Neutrophil (primary cell): Measurements from ENCODE around the gene SH2D1A.
"Not testable (repeated sequence)": the region's sequence is repeated elsewhere in the genome, so short reads cannot be mapped to it uniquely, and the experiment has no call there.

Experiments used
- H3K27ac ChIP-seq: fragments of 200-600 bp; sonication (generic); 2 replicates; pipeline ENCODE4 v1.5.1; 2016; ENCODE audit warnings: mild to moderate bottlenecking, moderate library complexity
- H3K27me3 ChIP-seq: fragments of 200-600 bp; sonication (generic); 2 replicates; pipeline ENCODE4 v1.6.0; 2016; ENCODE audit warnings: mild to moderate bottlenecking
- H3K36me3 ChIP-seq: fragments of 200-600 bp; sonication (generic); 2 replicates; pipeline ENCODE4 v1.5.1; 2017
- H3K4me1 ChIP-seq, 2 experiments: fragments of 200-600 bp in 1 of 2; sonication (generic) in 1 of 2; 1 replicate in 1 of 2; 2 replicates in 1 of 2; pipeline versions ENCODE4 v1.5.1 to v1.6.1; 2013 to 2016; ENCODE audit warnings: low read depth in 1 of 2, low read length in 1 of 2, mild to moderate bottlenecking in 1 of 2, moderate library complexity in 1 of 2; ENCODE audit not compliant: control insufficient read depth in 1 of 2, insufficient read depth in 1 of 2
- H3K4me3 ChIP-seq, 2 experiments: fragments of 200-600 bp in 1 of 2; sonication (generic) in 1 of 2; 1 replicate in 1 of 2; 2 replicates in 1 of 2; pipeline ENCODE4 v1.5.1; 2013 to 2016; ENCODE audit warnings: low read depth in 1 of 2, low read length in 1 of 2, mild to moderate bottlenecking in 1 of 2, moderate library complexity in 1 of 2
- H3K9me3 ChIP-seq: fragments of 200-600 bp; sonication (generic); 2 replicates; pipeline ENCODE4 v1.5.1; 2016
- TF ChIP-seq, protein P1 (sequence below): fragments of 200-600 bp; sonication (generic); IDR thresholded peaks from 2 replicates; pipeline ENCODE4 v1.5.1; 2016; ENCODE audit warnings: antibody characterized with exemption

Gene SH2D1A

DNA sequence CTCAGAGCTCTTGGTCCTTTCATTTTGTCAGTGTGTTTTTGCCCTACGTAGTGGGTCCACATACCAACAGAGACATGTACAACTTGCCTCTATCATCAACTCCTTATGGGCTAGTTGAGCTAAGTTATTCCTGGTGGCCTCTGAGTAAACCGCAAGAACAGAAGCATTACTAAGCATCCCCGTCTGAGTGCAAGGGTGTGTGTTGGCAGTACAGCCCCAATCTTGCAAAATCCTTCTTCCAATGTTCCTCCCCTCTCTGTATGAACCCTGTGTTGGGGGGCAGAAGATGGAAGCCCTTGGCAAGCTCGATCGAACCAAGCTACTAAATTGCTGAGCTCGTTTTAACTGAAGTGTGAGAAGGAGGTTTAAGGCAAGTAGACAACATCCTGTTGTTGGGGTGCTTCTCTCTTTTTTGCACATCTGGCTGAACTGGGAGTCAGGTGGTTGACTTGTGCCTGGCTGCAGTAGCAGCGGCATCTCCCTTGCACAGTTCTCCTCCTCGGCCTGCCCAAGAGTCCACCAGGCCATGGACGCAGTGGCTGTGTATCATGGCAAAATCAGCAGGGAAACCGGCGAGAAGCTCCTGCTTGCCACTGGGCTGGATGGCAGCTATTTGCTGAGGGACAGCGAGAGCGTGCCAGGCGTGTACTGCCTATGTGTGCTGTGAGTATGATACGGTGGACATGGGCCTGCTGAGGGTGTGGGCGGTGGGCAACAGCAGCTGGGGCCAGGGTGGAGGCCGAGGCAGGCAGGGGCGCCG is at the start of gene SH2D1A:
SH2D1A (plus strand) TSS at position 447 of the 760 bp plus-strand sequence; CDS start at position 527, 80 bp downstream.
- no peaks in the 10 kb centered on the region for H3K4me1 ChIP-seq
- no peaks in the 10 kb centered on the region for H3K36me3 ChIP-seq
- H3K9me3 ChIP-seq, result no peaks in the 10 kb centered on the region
- H3K4me3 ChIP-seq, result no peak within 1 kb of the TSS
- H3K27ac ChIP-seq, result no peak within 1 kb of the TSS
- H3K27me3 ChIP-seq, result no peaks in the 10 kb centered on the region
- TF ChIP-seq, protein P1, sequence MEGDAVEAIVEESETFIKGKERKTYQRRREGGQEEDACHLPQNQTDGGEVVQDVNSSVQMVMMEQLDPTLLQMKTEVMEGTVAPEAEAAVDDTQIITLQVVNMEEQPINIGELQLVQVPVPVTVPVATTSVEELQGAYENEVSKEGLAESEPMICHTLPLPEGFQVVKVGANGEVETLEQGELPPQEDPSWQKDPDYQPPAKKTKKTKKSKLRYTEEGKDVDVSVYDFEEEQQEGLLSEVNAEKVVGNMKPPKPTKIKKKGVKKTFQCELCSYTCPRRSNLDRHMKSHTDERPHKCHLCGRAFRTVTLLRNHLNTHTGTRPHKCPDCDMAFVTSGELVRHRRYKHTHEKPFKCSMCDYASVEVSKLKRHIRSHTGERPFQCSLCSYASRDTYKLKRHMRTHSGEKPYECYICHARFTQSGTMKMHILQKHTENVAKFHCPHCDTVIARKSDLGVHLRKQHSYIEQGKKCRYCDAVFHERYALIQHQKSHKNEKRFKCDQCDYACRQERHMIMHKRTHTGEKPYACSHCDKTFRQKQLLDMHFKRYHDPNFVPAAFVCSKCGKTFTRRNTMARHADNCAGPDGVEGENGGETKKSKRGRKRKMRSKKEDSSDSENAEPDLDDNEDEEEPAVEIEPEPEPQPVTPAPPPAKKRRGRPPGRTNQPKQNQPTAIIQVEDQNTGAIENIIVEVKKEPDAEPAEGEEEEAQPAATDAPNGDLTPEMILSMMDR, result no peak

DNA sequence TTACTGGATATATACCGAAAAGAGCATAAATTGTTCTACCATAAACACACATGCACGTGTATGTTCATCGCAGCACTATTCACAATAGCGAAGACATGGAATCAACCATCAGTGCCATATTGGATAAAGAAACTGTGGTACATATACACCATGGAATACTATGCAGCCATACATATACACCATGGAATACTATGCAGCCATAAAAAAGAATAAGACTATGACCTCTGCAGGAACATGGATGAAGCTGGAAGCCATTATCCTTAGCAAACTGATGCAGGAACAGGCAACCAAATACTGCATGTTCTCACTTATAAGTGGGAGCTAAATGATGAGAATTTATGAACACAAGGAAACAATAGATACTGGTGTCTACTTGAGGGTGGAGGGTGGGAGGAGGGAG is 47.0 kb upstream of the SH2D1A start:
- H3K4me1 ChIP-seq, H3K4me3 ChIP-seq, H3K27ac ChIP-seq, H3K36me3 ChIP-seq, H3K9me3 ChIP-seq, H3K27me3 ChIP-seq: not testable (repeated sequence)

DNA sequence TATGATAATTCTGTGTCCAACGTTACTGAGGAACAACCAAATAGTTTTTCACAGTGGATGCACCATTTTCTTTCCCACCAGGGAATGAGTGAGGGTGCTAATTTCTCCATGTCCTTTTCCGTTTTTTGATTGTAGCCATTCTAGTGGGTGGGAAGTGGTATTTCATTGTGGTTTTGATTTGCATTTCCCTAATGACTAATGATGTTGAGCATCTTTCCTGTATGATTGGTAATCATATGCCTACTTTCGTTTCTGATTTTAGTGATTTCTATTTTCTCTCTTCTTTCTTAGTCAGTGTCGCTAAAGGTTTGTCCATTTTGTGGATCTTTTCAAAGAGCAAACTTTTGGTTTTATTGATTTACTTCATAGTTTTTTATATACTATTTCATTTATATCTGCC is 46.0 kb upstream of the SH2D1A start:
- H3K27me3 ChIP-seq, result no peaks in the 10 kb centered on the region
- H3K4me1 ChIP-seq, result peaks cover 0 to 3% of the 10 kb centered on the region in 2 experiments
- H3K27ac ChIP-seq, result no peak overlapping the region
- H3K4me3 ChIP-seq, result no peak overlapping the region
- no peaks in the 10 kb centered on the region for H3K36me3 ChIP-seq
- TF ChIP-seq, protein P1, result no peak
- H3K9me3 ChIP-seq, result no peaks in the 10 kb centered on the region

DNA sequence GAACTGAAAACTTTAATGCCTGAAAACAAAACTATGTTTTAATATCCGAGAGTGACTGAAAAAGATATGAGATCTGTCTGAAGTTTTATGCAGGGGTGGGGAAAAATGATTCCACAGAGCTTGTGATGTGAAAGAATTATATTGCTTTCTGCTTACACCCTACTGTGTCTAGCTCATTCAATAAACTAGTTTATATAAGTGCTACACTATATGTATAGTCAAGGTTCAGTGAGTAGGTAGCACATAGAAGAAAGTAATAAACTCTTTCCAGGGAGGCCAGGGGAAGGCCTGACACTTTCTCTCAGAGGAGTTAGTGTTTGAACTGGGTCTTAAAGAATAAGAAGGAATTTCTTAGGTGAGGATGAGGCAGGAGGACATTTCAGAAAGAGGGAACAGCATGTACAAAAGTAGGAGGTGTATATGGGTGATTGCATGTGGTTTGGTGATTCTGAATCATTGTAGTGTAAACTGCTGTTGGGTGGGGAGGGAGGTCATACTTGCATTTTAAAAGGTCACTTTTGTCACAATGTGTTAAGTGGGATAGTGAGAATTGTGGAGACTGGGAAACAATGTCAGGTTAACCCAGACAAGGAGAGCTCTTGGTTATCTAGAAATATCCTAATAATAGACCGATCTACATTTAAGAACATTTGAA is 39.0 kb upstream of the SH2D1A start:
- TF ChIP-seq, protein P1, result no peak
- H3K27me3 ChIP-seq, result no peaks in the 10 kb centered on the region
- no peaks in the 10 kb centered on the region for H3K9me3 ChIP-seq
- H3K36me3 ChIP-seq, result no peaks in the 10 kb centered on the region
- H3K27ac ChIP-seq, result no peak overlapping the region
- H3K4me1 ChIP-seq, result no peaks in the 10 kb centered on the region
- H3K4me3 ChIP-seq, result no peak overlapping the region

DNA sequence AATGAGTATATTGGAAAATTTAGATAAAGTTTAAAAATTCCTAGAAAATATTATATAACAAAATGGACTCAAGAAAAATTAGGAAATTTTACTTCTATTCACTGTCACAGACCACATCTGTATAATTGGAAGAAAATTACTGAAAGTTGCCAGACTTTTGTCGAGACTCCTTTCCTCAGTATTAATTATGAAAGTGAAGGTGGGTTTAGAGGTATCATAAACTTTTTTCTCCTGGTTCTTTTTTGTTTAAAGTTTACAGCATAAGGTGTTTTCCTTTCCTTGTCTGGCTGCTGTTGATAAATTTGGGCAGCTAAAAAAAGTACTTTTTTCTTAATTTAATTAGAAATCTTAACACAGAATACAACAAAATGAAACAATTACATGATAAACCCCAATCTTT is 20.6 kb upstream of the SH2D1A start:
- H3K36me3 ChIP-seq, result no peaks in the 10 kb centered on the region
- H3K9me3 ChIP-seq, result no peaks in the 10 kb centered on the region
- TF ChIP-seq, protein P1, result no peak
- H3K4me3 ChIP-seq, result no peak overlapping the region
- H3K27me3 ChIP-seq, result no peaks in the 10 kb centered on the region
- H3K27ac ChIP-seq, result no peak overlapping the region
- H3K4me1 ChIP-seq, result no peaks in the 10 kb centered on the region

DNA sequence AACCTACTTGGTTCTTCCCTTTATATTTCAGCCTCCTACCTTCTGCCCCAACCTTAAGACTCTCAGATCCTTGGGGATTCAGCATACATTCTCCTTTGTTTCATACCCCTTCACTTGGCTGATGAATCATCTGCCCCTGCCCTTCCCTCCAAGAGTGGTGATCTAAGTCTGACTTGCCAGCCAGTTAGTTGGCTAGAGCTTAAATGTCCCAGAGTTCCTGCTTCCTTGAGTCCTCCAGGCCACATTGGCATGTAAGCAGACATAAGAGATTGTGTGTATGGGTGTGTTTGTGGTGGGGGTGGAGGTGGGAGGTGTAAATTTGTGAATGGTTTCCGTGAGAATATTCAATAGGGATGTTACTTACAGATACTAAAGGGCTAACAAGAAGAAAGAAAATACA is 17.6 kb upstream of the SH2D1A start:
- Histone ChIP-seq H3K4me3 (no peak overlapping the region), H3K9me3 (no peaks in the 10 kb centered on the region), H3K36me3 (no peaks in the 10 kb centered on the region), H3K4me1 (no peaks in the 10 kb centered on the region), H3K27me3 (no peaks in the 10 kb centered on the region), H3K27ac (no peak overlapping the region)
- TF ChIP-seq, protein P1, result no peak
